ENCODE measurements around the gene SAMD11. TPM values are rescaled to one million over a fixed set of nuclear protein-coding genes. Genes with fewer than 3 reads are reported as not detected.
"Not testable (repeated sequence)": the region's sequence is repeated elsewhere in the genome, so short reads cannot be mapped to it uniquely, and the experiment has no call there.

The SAMD11 gene
- total RNA-seq, 1 donor from 2014 or later: 15.0 TPM

DNA sequence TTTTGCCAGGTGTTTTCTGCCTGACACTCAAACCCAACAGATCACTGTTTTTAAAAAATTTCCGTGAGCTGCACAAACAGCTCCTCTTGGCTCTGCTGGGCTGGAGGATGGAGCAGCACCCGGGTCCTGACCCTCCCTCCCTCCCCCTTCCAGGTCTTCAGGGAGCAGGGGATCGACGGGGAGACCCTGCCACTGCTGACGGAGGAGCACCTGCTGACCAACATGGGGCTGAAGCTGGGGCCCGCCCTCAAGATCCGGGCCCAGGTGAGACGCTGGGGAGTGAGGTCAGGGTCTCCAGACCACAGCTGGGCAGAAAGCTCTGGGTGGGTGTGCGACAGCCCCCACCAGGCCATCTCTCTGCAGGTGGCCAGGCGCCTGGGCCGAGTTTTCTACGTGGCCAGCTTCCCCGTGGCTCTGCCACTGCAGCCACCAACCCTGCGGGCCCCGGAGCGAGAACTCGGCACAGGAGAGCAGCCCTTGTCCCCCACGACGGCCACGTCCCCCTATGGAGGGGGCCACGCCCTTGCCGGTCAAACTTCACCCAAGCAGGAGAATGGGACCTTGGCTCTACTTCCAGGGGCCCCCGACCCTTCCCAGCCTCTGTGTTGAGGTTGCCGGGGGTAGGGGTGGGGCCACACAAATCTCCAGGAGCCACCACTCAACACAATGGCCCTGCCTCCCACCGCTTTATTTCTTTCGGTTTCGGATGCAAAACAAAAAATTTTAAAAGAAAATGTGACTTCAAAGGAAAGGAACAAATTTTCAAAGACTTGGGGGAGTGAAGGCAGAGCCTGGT is 20.0 kb downstream of the SAMD11 start:
- no peak for DNase-seq (ENCODE audit: low spot score)

DNA sequence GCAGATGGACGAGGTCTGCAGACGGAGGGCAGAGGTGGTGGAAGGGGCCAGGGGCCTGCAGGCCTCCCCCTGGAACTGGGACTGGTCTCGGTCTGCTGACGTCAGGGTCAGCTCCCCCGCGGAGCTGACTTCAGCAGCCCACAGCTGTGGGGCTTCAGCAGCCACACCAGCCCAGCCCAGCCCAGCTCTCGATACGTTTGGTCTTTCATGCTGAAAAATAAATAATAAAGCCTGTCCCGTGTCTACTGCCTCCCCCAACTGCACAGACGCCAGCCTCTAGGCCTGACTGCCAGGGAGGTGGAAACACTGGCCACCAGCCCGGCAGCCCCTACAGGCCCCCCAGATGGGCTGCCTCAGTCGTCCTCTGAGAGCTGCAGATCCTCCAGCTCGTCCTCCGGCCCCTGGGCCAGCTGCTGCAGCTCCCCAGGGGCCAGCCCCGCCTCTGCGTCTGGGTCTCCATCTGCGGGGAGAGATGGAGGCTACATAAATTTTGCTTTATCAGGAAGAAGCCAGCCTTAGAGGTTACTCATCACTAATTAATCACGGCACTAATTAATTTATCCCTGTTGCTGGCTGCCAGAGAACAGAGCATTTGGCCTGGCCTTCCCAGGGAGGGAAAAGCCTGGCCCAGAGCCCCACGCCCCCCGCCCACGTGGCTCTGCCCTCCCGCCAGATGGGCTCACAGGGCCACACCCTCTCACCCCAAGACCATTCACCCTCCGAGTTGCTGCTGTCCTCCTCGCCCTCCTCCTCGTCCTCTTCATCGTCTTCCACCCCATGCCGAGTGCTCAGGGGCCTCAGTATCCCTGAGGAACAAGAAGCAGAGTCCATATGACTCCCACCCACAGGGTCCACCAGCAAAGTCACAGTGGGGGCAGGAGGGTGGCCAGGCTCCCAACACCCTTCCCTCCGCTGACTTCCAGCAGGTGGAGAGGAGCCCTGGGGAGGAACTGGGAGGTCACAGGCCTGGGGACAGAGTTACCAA is 20.9 kb downstream of the SAMD11 start:
- DNase-seq (ENCODE audit: low spot score): peak; percentile 55

- DNase-seq (ENCODE audit: low spot score): no peak
Measured at GRCh38 chr1:945688-946556, 22.2 kb downstream of the SAMD11 start.

- DNase-seq (ENCODE audit: low spot score): not testable (repeated sequence)
Measured at GRCh38 chr1:946811-947210, 23.1 kb downstream of the SAMD11 start.

DNA sequence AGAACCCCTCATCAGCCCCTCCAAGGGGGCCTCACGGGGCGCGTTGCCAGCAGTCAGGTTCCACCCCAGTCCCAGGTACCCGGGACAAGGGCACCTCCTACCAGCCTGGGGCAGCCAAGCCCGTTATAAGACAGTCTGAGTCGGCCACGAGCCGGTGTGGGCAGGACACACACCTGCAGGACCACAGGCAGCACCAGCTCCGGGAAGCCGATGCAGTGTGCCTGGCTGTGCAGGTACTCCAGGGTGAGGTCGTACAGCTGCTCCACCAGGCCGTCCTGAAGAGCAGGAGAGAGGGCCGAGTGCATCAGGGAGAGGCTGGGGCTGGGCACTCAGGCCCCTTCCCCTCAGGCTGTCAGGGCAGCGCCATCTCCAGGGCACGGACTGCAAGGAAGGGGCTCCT is 24.2 kb downstream of the SAMD11 start:
- DNase-seq (ENCODE audit: low spot score): no peak

- DNase-seq (ENCODE audit: low spot score): no peak
Measured at GRCh38 chr1:950268-950667, 26.5 kb downstream of the SAMD11 start.

GRCh38 chr1:950881-951280 is 27.2 kb downstream of the SAMD11 start:
- no peak for DNase-seq (ENCODE audit: low spot score)

DNA sequence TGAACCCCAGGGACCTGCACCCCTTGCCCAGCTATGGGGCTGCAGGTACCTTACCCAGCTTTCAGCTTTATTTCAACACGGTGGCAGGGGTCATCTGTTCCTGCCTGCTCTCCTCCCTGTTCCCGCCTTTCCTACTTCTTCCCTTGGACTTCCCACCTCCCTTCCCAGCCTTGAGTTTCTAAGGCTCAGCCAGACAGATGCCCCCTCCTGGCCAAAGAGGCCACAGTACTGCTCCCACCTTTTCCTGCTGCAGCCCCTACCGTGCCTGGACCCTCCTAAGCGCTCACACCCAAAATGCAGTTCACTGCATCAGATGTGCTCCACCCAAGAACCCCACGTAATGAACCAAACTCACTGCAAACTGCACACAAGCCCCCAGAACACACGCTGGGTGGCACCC is 27.6 kb downstream of the SAMD11 start:
- DNase-seq (ENCODE audit: low spot score): no peak

GRCh38 chr1:952201-952600 is 28.5 kb downstream of the SAMD11 start:
- DNase-seq (ENCODE audit: low spot score): no peak

DNA sequence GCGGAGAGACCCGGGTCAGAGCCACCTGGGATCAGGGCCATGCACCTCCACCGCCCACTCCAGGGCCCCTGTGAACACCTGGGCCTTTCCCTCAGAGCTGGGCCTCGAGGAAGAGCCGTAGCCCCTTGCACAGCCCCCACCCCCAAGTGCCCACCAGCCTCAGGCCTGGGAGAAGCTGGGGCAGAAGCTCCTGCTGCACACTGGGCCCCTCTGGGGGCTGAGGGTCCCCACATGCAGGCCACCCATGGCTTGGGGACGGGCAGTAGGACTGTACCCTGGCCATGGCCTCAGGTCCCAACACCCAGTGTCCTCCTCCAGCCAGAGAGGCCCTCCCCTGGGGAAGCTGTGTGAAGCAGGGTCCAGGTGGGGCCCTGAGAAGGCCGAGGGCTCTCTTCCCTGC is 28.9 kb downstream of the SAMD11 start:
- DNase-seq (ENCODE audit: low spot score): no peak

DNA sequence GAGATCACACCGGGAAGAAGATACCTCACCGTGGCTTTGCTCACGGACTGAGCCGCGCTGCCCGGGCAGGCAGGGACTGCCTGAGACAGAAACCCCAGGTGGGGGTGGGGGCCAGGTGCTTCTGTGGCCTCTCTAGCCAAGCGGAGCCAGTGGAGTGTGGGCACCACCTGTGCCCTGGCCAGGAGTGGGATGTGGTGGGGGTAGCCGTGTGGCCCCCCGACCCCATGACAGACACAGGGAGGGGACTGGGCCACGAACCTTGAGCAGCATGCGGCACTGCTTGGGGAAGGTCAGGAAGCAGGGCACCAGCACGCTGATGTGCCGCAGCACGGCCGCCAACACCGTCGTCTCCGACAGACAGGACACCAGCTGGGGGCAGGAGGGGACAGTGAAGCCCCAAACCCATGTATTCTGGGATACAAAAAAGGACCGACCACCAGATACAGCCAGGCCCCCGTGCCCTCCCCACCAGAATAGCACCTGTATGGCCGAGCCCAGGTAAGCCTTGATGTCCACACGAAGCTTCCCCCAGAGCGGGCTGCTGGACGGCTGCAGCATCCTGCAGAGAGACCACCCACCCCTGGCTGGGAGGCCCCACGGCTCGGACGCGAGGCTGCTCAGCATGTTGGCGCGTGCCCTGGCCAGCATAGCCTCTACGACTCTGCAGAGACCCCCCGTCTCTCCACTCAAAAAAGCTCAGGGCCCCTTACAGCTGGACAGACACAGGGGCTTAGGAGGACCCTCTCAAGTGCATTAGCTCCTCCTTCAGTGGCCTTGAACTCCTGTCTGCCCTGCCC is 30.0 kb downstream of the SAMD11 start:
- DNase-seq (ENCODE audit: low spot score): no peak

GRCh38 chr1:954927-955326 is 31.2 kb downstream of the SAMD11 start:
- no peak for DNase-seq (ENCODE audit: low spot score)

GRCh38 chr1:955474-955873 is 31.8 kb downstream of the SAMD11 start:
- DNase-seq (ENCODE audit: low spot score): no peak

DNA sequence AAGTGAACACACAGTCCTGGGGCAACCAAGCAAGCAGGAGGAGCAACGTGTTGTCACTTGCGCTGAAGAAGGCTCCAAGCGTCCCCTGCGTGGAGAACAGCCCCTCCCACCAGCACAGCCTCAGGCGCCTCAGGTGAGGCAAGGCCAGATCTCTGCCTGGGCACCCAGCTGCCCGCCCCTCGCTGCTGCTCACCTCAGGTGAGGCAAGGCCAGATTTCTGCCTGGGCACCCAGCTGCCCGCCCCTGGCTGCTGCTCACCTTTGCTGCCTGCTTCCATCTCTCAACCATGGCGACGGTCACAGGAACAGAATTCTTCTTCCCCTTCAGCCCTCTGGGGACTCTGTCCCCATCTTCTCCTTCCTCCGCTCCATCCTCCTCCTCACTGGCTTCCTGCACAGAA is 32.9 kb downstream of the SAMD11 start:
- DNase-seq (ENCODE audit: low spot score): no peak

- DNase-seq (ENCODE audit: low spot score): peak; percentile 94
Measured at GRCh38 chr1:958823-959730, 35.4 kb downstream of the SAMD11 start, which contains the start of gene NOC2L. TSS of gene NOC2L (minus strand) at chr1:959256. CDS start at chr1:959240, 16 bp downstream.

DNA sequence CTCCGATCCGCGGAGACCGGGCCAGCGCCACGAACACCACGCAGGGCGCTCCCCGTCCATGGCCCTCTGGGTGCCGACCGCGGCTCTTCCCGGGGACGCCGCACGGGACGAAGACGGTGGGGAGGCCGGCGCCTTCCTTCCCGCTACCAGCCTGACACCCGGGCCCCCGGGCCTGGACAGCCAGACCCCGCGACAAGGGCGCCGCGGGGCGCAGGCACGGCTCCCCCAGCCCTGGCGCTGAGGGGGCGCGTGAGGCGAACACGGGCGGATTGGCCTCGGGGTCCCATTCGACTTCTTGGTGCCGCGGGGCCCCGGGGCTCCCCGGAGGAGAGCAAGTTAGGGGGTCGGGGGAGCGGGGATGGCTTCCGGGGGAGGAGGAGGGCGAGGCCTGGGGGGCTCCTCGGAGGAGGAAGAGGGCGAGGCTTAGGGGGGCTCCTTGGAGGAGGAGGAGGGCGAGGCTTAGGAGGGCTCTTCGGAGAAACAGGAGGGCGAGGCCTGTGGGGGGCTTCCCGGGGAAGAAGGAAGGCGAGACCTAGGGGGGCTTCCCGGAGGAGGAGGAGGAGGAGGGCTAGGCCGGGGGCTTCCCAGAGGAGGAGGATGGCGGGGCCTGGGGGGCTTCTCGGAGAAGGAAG is 36.1 kb downstream of the SAMD11 start:
- DNase-seq (ENCODE audit: low spot score): no peak

- peak; percentile 67 for DNase-seq (ENCODE audit: low spot score)
Measured at GRCh38 chr1:960363-961131, 36.8 kb downstream of the SAMD11 start, which contains the start of gene KLHL17. TSS of gene KLHL17 (plus strand) at chr1:960584. CDS start at chr1:960694, 110 bp downstream.

DNA sequence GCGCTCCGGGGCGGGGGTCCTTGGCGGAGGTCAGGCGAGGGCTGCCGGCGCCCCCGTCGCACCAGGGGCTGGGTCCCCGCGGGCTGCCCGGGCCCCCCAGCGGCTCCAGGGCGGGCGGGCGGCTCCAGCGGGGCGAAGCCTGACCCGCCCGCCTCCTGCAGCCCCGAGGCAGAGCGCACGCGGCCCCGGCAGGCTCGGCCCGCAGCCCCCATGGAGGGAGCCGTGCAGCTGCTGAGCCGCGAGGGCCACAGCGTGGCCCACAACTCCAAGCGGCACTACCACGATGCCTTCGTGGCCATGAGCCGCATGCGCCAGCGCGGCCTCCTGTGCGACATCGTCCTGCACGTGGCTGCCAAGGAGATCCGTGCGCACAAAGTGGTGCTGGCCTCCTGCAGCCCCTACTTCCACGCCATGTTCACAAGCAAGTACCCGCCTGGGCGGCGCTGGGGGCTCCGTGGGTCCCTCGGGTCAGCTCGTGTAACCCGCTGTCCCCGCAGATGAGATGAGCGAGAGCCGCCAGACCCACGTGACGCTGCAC is 37.5 kb downstream of the SAMD11 start:
- no peak for DNase-seq (ENCODE audit: low spot score)

Data from mucosa of gallbladder (tissue), 1 donor.